SKM-1 treated with dmso at 0.1 percent for 144 hours (cell line): ENCODE measurements around the gene RRBP1.
A peak's percentile ranks its signal among the peaks of the same experiment; 100 is the strongest.

ENCODE experiments used
- DNase-seq: peaks from one replicate; lab custom pipeline; 2025; ENCODE audit not compliant: unreplicated experiment; lab: John Stamatoyannopoulos, UW

Gene RRBP1

GRCh38 chr20:17648791-17649730 lies 33.0 kb downstream of the RRBP1 start:
- no peak for DNase-seq

- DNase-seq: peak; percentile 6
Measured at GRCh38 chr20:17648315-17648646, 33.8 kb downstream of the RRBP1 start.

- DNase-seq: no peak
Measured at GRCh38 chr20:17647391-17648314, 34.4 kb downstream of the RRBP1 start.

- DNase-seq: no peak
Measured at GRCh38 chr20:17646961-17647301, 35.1 kb downstream of the RRBP1 start.

GRCh38 chr20:17646209-17646960 lies 35.7 kb downstream of the RRBP1 start:
- no peak for DNase-seq

- DNase-seq: no peak
Measured at GRCh38 chr20:17645546-17646208, 36.4 kb downstream of the RRBP1 start.

- DNase-seq: no peak
Measured at GRCh38 chr20:17645010-17645409, 37.0 kb downstream of the RRBP1 start.

- DNase-seq: no peak
Measured at GRCh38 chr20:17644451-17644850, 37.6 kb downstream of the RRBP1 start.

GRCh38 chr20:17643531-17644188 lies 38.4 kb downstream of the RRBP1 start:
- DNase-seq: no peak

GRCh38 chr20:17642404-17643269 lies 39.4 kb downstream of the RRBP1 start:
- DNase-seq: no peak

GRCh38 chr20:17641993-17642392 lies 40.0 kb downstream of the RRBP1 start:
- DNase-seq: no peak

GRCh38 chr20:17641520-17641964 lies 40.5 kb downstream of the RRBP1 start:
- no peak for DNase-seq

- DNase-seq: no peak
Measured at GRCh38 chr20:17640875-17641378, 41.1 kb downstream of the RRBP1 start.

GRCh38 chr20:17640146-17640874 lies 41.7 kb downstream of the RRBP1 start:
- DNase-seq: no peak

- no peak for DNase-seq
Measured at GRCh38 chr20:17638835-17639407, 43.1 kb downstream of the RRBP1 start.

GRCh38 chr20:17637985-17638640 lies 43.9 kb downstream of the RRBP1 start:
- DNase-seq: no peak

GRCh38 chr20:17637413-17637780 lies 44.6 kb downstream of the RRBP1 start:
- DNase-seq: no peak
